ENCODE data around the gene ADK.

ADK gene

DNA sequence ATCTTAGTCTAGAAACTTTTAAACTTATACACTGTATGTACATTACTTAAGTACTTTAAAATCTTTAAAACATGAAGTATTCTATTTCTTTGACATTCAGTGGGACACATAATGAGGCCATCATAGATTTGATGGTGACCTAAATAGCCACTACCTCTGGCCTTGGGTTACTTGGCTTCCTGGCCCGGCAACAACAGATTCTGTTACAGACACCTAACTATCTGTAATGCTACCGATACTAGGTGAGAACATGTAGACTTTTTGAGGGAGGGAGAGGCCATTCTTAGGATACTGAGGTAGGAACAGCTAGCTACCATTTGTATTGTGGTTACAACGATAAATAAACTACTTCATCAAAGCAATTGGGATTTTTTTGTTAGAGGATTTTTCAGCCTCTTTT is 520.7 kb downstream of the ADK start:
- DNase-seq (ENCODE audit: low read depth in 2 of 2), result no peak

GRCh38 chr10:74672430-74673165 is 521.6 kb downstream of the ADK start:
- DNase-seq (ENCODE audit: low read depth in 2 of 2), result no peak

DNA sequence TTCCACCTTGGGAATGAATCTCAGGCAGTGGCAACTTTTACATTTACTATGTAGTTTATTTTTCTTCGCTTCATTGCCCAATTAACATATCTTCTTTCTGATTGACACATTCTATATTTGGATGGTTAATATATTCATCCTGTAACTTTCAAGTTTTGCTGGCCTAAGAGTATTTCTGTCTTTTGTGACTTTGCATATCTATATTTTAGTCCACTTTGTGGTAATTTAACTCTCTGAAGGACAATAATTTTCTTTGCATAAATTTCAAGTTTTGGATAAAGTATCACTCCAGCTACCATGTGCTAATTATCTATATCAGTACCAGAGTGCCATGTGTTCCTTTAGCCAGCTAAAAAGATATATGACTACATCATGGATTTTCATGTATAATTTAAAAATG is 523.9 kb downstream of the ADK start:
- no peak for DNase-seq (ENCODE audit: low read depth in 2 of 2)

GRCh38 chr10:74675484-74675883 is 524.5 kb downstream of the ADK start:
- no peak for DNase-seq (ENCODE audit: low read depth in 2 of 2)

- DNase-seq (ENCODE audit: low read depth in 2 of 2), result no peak
These were observed 526.9 kb downstream of the ADK start for GRCh38 chr10:74677951-74678350.

GRCh38 chr10:74681917-74682627 is 531.1 kb downstream of the ADK start:
- no peak for DNase-seq (ENCODE audit: low read depth in 2 of 2)

- DNase-seq (ENCODE audit: low read depth in 2 of 2), result no peak
These were observed 532.0 kb downstream of the ADK start for GRCh38 chr10:74683067-74683466.

DNA sequence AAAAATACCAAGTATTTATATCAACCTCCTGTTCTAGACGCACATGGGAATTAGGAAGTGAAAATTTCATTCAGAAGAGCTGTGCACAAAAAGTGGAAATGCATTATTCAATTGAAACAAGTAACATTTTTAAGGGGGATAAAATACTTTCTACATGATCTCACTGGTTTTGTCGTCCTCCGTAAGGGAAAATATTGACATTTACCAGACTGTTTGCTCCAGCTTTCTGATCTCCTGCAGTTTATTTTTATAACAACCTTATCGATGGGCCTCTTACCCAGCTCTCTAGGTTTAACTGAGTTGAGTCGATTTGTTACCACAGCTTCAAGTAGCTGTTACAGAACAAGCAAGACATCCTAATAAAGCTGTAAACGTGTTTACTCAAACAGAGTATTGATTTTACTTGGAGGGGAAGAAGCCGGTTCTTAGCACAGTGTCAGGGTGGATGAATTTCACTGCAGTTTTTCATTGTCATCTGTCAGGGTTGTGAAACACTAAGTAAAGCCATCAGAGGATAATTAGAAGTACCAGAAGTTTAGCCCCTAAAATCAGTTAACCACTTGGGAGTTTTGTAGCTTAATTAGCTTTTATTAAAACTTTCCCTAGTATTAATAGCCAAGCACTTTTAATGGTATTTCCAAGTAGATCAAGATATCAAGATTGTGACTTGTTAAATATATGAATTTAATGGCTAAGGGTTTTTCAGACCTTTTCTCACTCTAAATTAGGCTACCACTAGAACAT is 532.8 kb downstream of the ADK start:
- DNase-seq (ENCODE audit: low read depth in 2 of 2), result no peak

DNA sequence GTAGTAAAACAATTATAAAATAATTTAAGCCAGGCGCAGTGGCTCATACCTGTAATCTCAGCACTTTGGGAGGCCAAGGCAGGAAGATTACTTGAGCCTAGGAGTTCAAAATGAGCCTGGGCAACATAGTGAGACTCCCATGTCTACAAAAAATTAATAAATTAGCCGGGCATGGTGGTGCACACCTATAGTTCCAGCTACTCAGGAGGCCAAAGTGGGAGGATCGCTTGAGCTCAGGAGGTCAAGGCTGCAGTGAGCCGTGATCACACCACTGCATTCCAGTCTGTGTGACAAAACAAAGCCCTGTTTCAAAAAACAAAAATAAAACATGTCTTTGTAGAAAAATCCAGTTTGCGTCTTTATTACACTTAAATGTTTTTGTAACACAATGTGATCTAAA is 533.4 kb downstream of the ADK start:
- DNase-seq (ENCODE audit: low read depth in 2 of 2), result no peak

- DNase-seq (ENCODE audit: low read depth in 2 of 2), result no peak
These were observed 534.5 kb downstream of the ADK start for GRCh38 chr10:74685564-74685963.

GRCh38 chr10:74690393-74690792 is 539.4 kb downstream of the ADK start:
- no peak for DNase-seq (ENCODE audit: low read depth in 2 of 2)

DNA sequence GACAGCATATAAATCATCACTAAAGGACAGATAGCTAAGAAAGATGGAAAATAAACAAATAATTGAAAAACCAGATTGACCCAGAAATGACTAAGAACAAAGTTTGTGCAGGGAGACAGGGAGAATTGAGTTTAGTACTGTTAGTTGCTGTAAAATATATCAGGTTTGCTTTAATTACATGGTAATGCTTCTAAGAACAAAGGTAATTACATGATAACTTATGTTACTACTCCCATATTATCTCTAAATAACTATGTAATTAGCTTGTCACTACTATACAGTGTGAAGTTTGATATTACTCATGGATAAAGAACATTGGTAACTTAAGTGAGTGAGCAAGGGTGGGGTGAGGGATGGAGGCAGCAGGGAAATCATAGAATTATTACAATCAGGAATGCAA is 540.1 kb downstream of the ADK start:
- DNase-seq (ENCODE audit: low read depth in 2 of 2), result no peak

DNA sequence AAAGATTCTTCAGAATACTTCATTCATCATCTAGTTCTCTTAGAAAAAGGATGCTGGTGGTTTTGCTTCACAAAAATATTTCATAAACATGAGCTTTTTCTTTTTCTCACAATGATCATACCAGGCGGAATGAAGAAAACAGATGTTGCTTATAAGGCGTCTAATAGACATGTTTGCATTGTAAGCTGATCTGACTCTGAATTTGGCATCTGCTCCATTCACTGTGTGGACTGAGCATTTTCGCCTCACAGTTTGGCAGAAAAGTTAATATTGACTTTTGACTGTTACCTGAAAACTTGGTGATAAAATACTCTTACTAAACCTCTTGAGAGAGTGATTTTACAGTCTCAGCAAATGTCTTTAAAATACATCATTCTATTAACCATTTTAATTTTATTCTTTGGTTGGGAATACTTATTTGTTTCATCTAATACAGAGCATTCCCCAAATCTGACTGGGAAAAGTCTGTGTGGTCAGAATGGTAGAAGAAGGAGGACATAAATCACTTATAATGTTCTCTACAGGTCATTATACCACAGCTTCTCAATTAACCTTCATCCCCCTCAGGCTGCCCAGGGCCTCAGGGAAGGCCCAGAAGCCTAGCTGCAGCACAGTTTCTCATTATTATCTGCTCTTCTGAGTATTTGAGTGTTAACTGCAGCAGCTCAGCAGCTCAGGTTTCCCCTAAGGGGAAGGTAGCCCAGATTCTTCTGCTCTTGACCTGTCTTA is 553.8 kb downstream of the ADK start:
- DNase-seq (ENCODE audit: low read depth in 2 of 2), result no peak

DNA sequence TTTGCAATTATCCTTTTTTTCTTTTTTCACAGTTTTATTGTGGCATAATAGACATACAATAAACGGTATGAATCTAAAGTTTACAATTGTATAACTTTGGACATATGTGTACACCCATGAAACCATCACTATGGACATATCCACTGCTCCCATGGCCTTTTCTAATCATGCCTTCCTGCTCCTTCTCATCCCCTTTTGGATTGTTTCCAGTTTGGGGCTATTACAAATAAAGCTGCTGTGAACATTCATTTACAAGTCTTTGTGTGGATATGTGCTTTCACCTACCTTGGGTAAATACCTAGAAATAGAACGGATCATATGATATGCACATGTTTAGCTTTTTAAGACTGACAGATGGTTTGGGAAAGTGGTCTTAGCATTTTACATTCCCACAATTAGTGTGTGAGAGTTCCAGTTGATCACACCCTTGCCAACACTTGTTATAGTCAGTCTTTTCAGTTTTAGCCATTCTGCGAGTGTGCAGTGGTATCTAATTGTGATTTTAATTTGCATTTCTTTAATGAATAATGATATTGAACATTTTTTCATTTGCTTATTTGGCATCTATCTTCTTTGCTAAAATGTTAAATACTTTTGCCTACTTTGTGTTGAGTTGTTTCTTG is 554.4 kb downstream of the ADK start:
- no peak for DNase-seq (ENCODE audit: low read depth in 2 of 2)

DNA sequence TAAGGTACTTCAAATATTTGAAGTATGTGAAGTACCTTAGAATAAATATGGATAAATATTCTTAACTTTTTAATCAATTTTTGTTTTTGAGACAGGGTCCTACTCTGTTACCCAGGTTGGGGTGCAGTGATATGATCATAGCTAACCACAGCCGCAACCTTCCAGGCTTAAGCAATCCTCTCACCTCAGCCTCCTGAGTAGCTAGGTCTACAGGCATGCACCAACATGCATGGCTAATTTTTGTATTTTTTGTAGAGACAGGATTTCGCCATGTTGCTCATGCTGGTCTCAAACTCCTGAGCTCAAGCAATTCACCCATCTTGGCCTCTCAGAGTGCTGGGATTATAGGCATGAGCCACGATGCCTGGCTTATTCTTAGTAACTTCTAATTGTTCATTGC is 555.9 kb downstream of the ADK start:
- DNase-seq (ENCODE audit: low read depth in 2 of 2), result no peak

GRCh38 chr10:74708246-74708645 is 557.2 kb downstream of the ADK start:
- no peak for DNase-seq (ENCODE audit: low read depth in 2 of 2)

DNA sequence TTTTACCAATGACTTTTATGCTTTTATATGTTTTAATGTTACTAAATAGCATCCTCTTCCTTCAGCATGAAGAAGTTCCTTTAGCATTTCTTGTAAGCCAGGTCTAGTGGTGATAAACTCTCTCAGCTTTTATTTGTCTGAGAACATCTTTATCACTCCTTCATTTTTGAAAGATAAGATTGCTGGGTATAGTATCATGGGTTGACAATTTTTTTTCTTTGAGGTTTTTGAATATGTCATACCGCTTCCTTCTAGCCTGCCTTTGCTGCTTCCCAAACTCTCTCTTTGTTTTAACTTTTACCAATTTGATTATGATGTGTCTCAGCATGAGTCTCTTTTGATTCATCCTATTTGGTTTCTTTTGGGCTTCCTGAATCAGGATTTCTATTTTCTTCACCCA is 567.2 kb downstream of the ADK start:
- DNase-seq (ENCODE audit: low read depth in 2 of 2), result no peak

- no peak for DNase-seq (ENCODE audit: low read depth in 2 of 2)
These were observed 577.2 kb downstream of the ADK start for GRCh38 chr10:74728225-74728624.

DNA sequence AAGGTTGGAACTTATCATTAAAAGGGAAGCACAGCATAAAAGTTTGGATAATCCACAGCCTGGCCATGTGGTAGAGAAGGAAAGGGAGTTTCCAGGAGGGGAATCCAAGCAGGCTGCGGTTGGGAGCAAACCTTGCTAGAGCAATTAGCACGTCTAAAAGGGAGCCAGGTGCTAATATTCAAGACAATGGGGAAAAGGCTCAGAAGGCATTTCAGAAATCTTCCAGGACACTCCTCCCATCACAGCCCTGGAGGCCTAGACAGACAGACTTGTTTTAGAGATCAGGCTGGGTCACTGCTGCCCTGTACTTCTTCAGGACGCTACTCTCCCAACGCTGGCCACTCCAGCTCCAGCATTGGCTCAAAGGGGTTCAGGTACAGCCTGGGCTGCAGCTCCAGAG is 579.2 kb downstream of the ADK start:
- DNase-seq (ENCODE audit: low read depth in 2 of 2), result no peak

GRCh38 chr10:74733612-74734011 is 582.6 kb downstream of the ADK start:
- DNase-seq (ENCODE audit: low read depth in 2 of 2), result no peak

DNA sequence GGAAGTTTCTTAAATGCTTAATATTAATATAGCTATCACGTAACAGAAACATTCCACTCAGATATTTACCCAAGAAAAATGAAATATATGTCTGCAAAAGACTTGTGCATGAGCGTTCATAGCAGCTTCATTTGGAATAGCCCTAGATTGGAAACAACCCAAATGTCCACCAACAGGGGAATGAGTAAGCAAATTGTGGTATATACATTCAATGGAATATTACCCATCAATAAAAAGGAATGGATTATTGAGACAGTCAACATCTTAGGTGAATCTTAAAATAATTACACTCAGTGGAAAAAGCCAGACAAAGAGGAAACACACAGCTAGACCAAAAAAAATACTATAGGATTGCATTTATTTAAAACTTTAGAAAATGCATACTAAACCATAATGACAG is 585.0 kb downstream of the ADK start:
- DNase-seq (ENCODE audit: low read depth in 2 of 2), result no peak

GRCh38 chr10:74738052-74738451 is 587.0 kb downstream of the ADK start:
- no peak for DNase-seq (ENCODE audit: low read depth in 2 of 2)

Data from stimulated activated CD8-positive, alpha-beta memory T cell treated with anti-CD3 and anti-CD28 coated beads, Interleukin-15, amount 100 ng/mL, for 48 hours (primary cell).